Measurements from ENCODE around the gene SRP14.

DNA sequence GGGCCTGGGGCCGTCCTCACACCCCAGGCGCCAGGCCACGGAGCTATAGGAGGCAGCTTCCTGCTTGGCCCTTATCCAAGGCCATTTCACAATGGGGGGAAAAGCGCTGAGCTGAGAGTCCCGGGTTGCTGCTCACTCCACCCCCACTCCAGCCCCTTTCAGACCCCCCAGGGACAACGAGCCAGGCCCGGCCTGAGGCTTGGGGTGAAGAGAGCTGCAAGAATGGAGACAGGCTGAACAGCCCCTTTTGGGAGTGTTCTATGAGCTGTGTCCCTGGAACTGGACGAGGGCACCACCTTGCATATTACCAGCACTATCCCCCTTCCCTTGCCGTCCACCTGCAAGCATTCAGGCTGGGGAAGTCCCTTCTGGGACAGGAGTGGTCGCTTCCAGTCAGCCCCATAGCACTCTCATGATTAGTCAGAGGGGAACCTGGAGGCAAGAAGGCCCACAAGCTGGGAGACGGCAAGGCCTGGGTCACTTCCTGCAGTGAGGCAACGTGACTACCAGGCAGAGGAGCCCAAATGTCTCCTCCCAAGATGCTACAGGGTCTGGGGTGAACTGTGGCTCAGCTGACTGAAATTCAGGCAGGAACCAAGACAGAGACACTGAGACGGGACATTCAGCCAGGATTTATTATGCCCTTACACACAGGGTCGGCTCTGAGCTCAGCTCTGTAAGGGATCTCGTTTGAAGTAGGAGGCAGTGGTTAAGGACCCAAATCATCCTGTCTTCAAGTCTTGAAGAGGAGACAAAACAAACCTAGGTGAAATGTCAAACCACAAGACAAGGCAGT lies 8.6 kb upstream of the SRP14 start:
- TF ChIP-seq REST (IDR thresholded peaks at IDR 0.05) (no peak), HOXA7 (CRISPR knock-in tag; IDR thresholded peaks at IDR 0.05) (no peak), BHLHE40 (IDR thresholded peaks at IDR 0.05; ENCODE audit: low read depth, low read length) (no peak), ZFP36 (IDR thresholded peaks at IDR 0.05; ENCODE audit: borderline replicate concordance, partially characterized antibody) (no peak), HDAC2 (IDR thresholded peaks at IDR 0.05) (no peak), MAFK (IDR thresholded peaks at IDR 0.05; ENCODE audit: partially characterized antibody) (no peak), RAD21 (conservative IDR thresholded peaks at IDR 0.05 in 1 of 2, IDR thresholded peaks at IDR 0.05 in 1 of 2) (no peak), GATA3 (IDR thresholded peaks at IDR 0.05; ENCODE audit: borderline replicate concordance) (no peak), ELK1 (IDR thresholded peaks at IDR 0.05; ENCODE audit: low read depth, low read length) (no peak), CEBPB (IDR thresholded peaks at IDR 0.05) (peak in 1 of 2 experiments; percentile 54; a peak in 2 of 4 replicates), CHD4 (IDR thresholded peaks at IDR 0.05; ENCODE audit: borderline replicate concordance) (no peak), PBX3 (IDR thresholded peaks at IDR 0.05) (no peak)
- TF ChIP-seq, protein P1, sequence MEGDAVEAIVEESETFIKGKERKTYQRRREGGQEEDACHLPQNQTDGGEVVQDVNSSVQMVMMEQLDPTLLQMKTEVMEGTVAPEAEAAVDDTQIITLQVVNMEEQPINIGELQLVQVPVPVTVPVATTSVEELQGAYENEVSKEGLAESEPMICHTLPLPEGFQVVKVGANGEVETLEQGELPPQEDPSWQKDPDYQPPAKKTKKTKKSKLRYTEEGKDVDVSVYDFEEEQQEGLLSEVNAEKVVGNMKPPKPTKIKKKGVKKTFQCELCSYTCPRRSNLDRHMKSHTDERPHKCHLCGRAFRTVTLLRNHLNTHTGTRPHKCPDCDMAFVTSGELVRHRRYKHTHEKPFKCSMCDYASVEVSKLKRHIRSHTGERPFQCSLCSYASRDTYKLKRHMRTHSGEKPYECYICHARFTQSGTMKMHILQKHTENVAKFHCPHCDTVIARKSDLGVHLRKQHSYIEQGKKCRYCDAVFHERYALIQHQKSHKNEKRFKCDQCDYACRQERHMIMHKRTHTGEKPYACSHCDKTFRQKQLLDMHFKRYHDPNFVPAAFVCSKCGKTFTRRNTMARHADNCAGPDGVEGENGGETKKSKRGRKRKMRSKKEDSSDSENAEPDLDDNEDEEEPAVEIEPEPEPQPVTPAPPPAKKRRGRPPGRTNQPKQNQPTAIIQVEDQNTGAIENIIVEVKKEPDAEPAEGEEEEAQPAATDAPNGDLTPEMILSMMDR (IDR thresholded peaks at IDR 0.05) = no peak
- TF ChIP-seq, protein P2, sequence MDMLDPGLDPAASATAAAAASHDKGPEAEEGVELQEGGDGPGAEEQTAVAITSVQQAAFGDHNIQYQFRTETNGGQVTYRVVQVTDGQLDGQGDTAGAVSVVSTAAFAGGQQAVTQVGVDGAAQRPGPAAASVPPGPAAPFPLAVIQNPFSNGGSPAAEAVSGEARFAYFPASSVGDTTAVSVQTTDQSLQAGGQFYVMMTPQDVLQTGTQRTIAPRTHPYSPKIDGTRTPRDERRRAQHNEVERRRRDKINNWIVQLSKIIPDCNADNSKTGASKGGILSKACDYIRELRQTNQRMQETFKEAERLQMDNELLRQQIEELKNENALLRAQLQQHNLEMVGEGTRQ (IDR thresholded peaks at IDR 0.05) = no peak

Measured in A549 (cell line).